A673 (cell line): ENCODE measurements around the gene HNRNPA2B1. TPM values are rescaled to one million over a fixed set of nuclear protein-coding genes. Genes with fewer than 3 reads are reported as not detected.
A peak's percentile ranks its signal among the peaks of the same experiment; 100 is the strongest.

Experiments used
- BruUV-seq: library from RNA; stranded (reverse); fragments of 400-500 nt; replicated peaks from 2 replicates; lab custom pipeline; 2021; lab: Mats Ljungman, UMichigan
- CTCF ChIA-PET: fragments of 300-600 bp; sonication (Branson Sonifier 250); formaldehyde crosslinking; loops from one replicate; lab custom pipeline; 2022; ENCODE audit warnings: antibody characterized with exemption; lab: Charles Lee
- POLR2A ChIA-PET: fragments of 300-600 bp; sonication (Branson Sonifier 250); formaldehyde crosslinking; loops from one replicate; lab custom pipeline; 2022; ENCODE audit warnings: antibody characterized with exemption; ENCODE audit not compliant: low non-redundant PET; lab: Charles Lee
- DNase-seq: peaks from one replicate; pipeline ENCODE4 v3.0.0-alpha.2; 2015; ENCODE audit warnings: low spot score
- H3K27ac ChIP-seq: fragments of 200-600 bp; sonication (generic); 2 replicates; pipeline ENCODE4 v1.5.1; 2016; ENCODE audit warnings: mixed run types, low read depth, mild to moderate bottlenecking, mixed read lengths, antibody characterized with exemption, low read length; ENCODE audit not compliant: poor library complexity, severe bottlenecking
- H3K27me3 ChIP-seq: fragments of 200-600 bp; sonication (generic); replicated peaks from 2 replicates; pipeline ENCODE4 v1.6.1; 2017; ENCODE audit warnings: mixed run types, low read depth, mild to moderate bottlenecking, mixed read lengths, antibody characterized with exemption, low read length; ENCODE audit not compliant: insufficient read depth, poor library complexity
- H3K36me3 ChIP-seq: fragments of 200-600 bp; sonication (generic); 2 replicates; pipeline ENCODE4 v1.6.1; 2016; ENCODE audit warnings: mixed run types, mild to moderate bottlenecking, mixed read lengths, antibody characterized with exemption, low read length; ENCODE audit not compliant: insufficient read depth, poor library complexity, severe bottlenecking
- H3K4me1 ChIP-seq: fragments of 200-600 bp; sonication (generic); 2 replicates; pipeline ENCODE4 v1.6.1; 2017; ENCODE audit warnings: mixed run types, mild to moderate bottlenecking, mixed read lengths, antibody characterized with exemption, low read length; ENCODE audit not compliant: insufficient read depth, poor library complexity, severe bottlenecking
- H3K4me3 ChIP-seq: fragments of 200-600 bp; sonication (generic); 2 replicates; pipeline ENCODE4 v1.5.1; 2016; ENCODE audit warnings: low read depth, mixed run types, mild to moderate bottlenecking, mixed read lengths, low read length; ENCODE audit not compliant: poor library complexity, severe bottlenecking
- H3K9me3 ChIP-seq: fragments of 200-600 bp; sonication (generic); 2 replicates; pipeline ENCODE4 v1.6.1; 2016; ENCODE audit warnings: mixed run types, low read depth, mild to moderate bottlenecking, mixed read lengths, antibody characterized with exemption, low read length; ENCODE audit not compliant: poor library complexity, severe bottlenecking
- CTCF ChIP-seq: fragments of 300-800, 200-600 bp; sonication (generic); conservative IDR thresholded peaks from 2 replicates; pipeline ENCODE4 v1.5.1; 2017; ENCODE audit warnings: low read depth, mild to moderate bottlenecking, antibody characterized with exemption, low read length, moderate library complexity, mixed read lengths
- EZH2 ChIP-seq: fragments of 200-600 bp; sonication (generic); IDR thresholded peaks from 2 replicates; pipeline ENCODE4 v1.6.1; 2017; ENCODE audit warnings: borderline replicate concordance, low read depth, mild to moderate bottlenecking, mixed read lengths, antibody characterized with exemption, low read length; ENCODE audit not compliant: poor library complexity, severe bottlenecking
- intact Hi-C: fragments of 100-400 bp; cut with micrococcal nuclease; formaldehyde crosslinking; loops from one replicate; pipeline ENCODE4 v1.10.0; 2022; ENCODE audit not compliant: unreplicated experiment
- total RNA-seq: library from RNA; stranded (reverse); gene quantifications from 2 replicates; pipeline ENCODE4 v1.2.3, GENCODE V29; 2021

The HNRNPA2B1 gene
- total RNA-seq, 1 experiment from 2014 or later = 1,229 TPM

- Histone ChIP-seq H3K36me3 (no peaks in the 10 kb centered on the region), H3K4me1 (peaks cover 10% of the 10 kb centered on the region), H3K27ac (no peak overlapping the region), H3K4me3 (no peak overlapping the region), H3K27me3 (no peaks in the 10 kb centered on the region), H3K9me3 (no peaks in the 10 kb centered on the region)
- ChIA-PET POLR2A (no interaction called here), CTCF (no interaction called here)
- intact Hi-C loops = no loop called here
- DNase-seq = no peak
- BruUV-seq = no TSS peak
- TF ChIP-seq EZH2 (no peak), CTCF (no peak)
Measured at GRCh38 chr7:26159243-26159642, 41.3 kb downstream of the HNRNPA2B1 start.

- Histone ChIP-seq H3K4me1 (peaks cover 10% of the 10 kb centered on the region), H3K27me3 (no peaks in the 10 kb centered on the region), H3K9me3 (no peaks in the 10 kb centered on the region), H3K36me3 (no peaks in the 10 kb centered on the region), H3K27ac (no peak overlapping the region), H3K4me3 (no peak overlapping the region)
- POLR2A ChIA-PET = no interaction called here
- CTCF ChIA-PET = no interaction called here
- intact Hi-C loops = no loop called here
- TF ChIP-seq EZH2 (no peak), CTCF (no peak)
- BruUV-seq = no TSS peak
- DNase-seq = no peak
Measured at GRCh38 chr7:26157520-26158105, 42.9 kb downstream of the HNRNPA2B1 start.

GRCh38 chr7:26156451-26157420, 43.8 kb downstream of the HNRNPA2B1 start:
- no TSS peak for BruUV-seq
- ChIA-PET POLR2A (no interaction called here), CTCF (no interaction called here)
- intact Hi-C loops = no loop called here
- H3K9me3 ChIP-seq = no peaks in the 10 kb centered on the region
- no peaks in the 10 kb centered on the region for H3K36me3 ChIP-seq
- peak overlapping the region; percentile 22 for H3K4me3 ChIP-seq
- H3K27me3 ChIP-seq = no peaks in the 10 kb centered on the region
- no peak overlapping the region for H3K27ac ChIP-seq
- TF ChIP-seq CTCF = no peak
- no peak for TF ChIP-seq EZH2
- peak; percentile 49 for DNase-seq
- H3K4me1 ChIP-seq = peaks cover 12% of the 10 kb centered on the region
